Gastrocnemius medialis (tissue), 4 donors: ENCODE results near the gene CFH. TPM values are rescaled to one million over a fixed set of nuclear protein-coding genes. Genes with fewer than 3 reads are reported as not detected.

Experiments used
- ATAC-seq, 2 donors: fragments of 150-250 bp; one replicate each; pipeline ENCODE4 v1.9.1; 2016
- DNase-seq, 2 donors: peaks; one replicate each; pipeline ENCODE4 v3.0.0-alpha.2; 2019
- H3K27ac ChIP-seq, 4 donors: fragments of 200-600 bp; sonication (generic); 1 replicate in 1 of 4; 2 replicates in 3 of 4; pipeline ENCODE4 v1.5.1; 2016 to 2018; ENCODE audit warnings: mild to moderate bottlenecking in 2 of 4, moderate library complexity in 1 of 4
- H3K27me3 ChIP-seq, 3 donors: fragments of 200-600 bp; sonication (generic) in 2 of 3; 1 replicate in 1 of 3; 2 replicates in 2 of 3; pipeline versions ENCODE4 v1.5.1 to v1.6.0; 2016 to 2019; ENCODE audit warnings: mild to moderate bottlenecking in 1 of 3, moderate library complexity in 1 of 3
- H3K36me3 ChIP-seq, 2 donors: fragments of 200-600 bp; sonication (generic) in 1 of 2; one replicate each; pipeline ENCODE4 v1.5.1; 2017 to 2018
- H3K4me1 ChIP-seq, 2 donors: fragments of 200-600 bp; sonication (generic) in 1 of 2; one replicate each; pipeline ENCODE4 v1.5.1; 2016 to 2017; ENCODE audit warnings: mild to moderate bottlenecking in 2 of 2
- H3K4me3 ChIP-seq, 4 donors: fragments of 200-600 bp; sonication (generic) in 3 of 4; 1 replicate in 1 of 4; 2 replicates in 3 of 4; pipeline ENCODE4 v1.5.1; 2016 to 2019; ENCODE audit warnings: mild to moderate bottlenecking in 2 of 4
- H3K9me3 ChIP-seq, 3 donors: fragments of 200-600 bp; sonication (generic) in 2 of 3; 1 replicate in 1 of 3; 2 replicates in 2 of 3; pipeline ENCODE4 v1.5.1; 2016 to 2019
- CTCF ChIP-seq, 5 experiments: fragments of 450-650 bp in 3 of 5; fragments of 200-600 bp in 2 of 5; sonication (generic) in 2 of 5; IDR thresholded peaks in 4 of 5; conservative IDR thresholded peaks in 1 of 5; 1 replicate in 4 of 5; 2 replicates in 1 of 5; pipeline ENCODE4 v1.5.1; 2016 to 2019; ENCODE audit warnings: antibody characterized with exemption in 5 of 5, mild to moderate bottlenecking in 3 of 5, moderate library complexity in 3 of 5
- POLR2A ChIP-seq, 2 donors: fragments of 450-650 bp; IDR thresholded peaks; one replicate each; pipeline ENCODE4 v1.6.1; 2017; ENCODE audit warnings: antibody characterized with exemption in 2 of 2, mild to moderate bottlenecking in 2 of 2, moderate library complexity in 2 of 2
- in situ Hi-C, 4 donors: fragments of 200-750 bp; cut with MboI; loops; one replicate each; pipeline versions ENCODE4 v1.15.0 to v1.8.0; 2017; ENCODE audit warnings: low sequenced_read_pairs in 4 of 4
- intact Hi-C: fragments of 100-400 bp; cut with DNase I; formaldehyde crosslinking; loops from one replicate; pipeline ENCODE4 v1.15.1; 2023; ENCODE audit warnings: low total_unique reads
- total RNA-seq, 4 donors: library from RNA; depleted of rRNA; stranded (reverse); fragments of >200 nt; gene quantifications; one replicate each; pipeline versions ENCODE4 v1.1.0 to v1.2.3, GENCODE V29; 2016

The CFH gene
- total RNA-seq, 4 donors from 2014 or later, result 12.2 to 35.1 (median 24.3) TPM

GRCh38 chr1:196677781-196678509, 26.1 kb downstream of the CFH start:
- in situ Hi-C loops (no loop called here), intact Hi-C loops (no loop called here)
- Histone ChIP-seq H3K9me3 (no peaks in the 10 kb centered on the region), H3K4me3 (no peak overlapping the region), H3K27ac (no peak overlapping the region), H3K36me3 (no peaks in the 10 kb centered on the region), H3K4me1 (no peaks in the 10 kb centered on the region), H3K27me3 (no peaks in the 10 kb centered on the region)
- TF ChIP-seq CTCF (IDR thresholded peaks at IDR 0.05 in 4 of 5, conservative IDR thresholded peaks at IDR 0.05 in 1 of 5) (no peak), POLR2A (IDR thresholded peaks at IDR 0.05) (no peak)
- DNase-seq (no peak), ATAC-seq (no peak)

GRCh38 chr1:196678510-196678884, 26.7 kb downstream of the CFH start:
- Histone ChIP-seq H3K36me3 (no peaks in the 10 kb centered on the region), H3K4me1 (no peaks in the 10 kb centered on the region), H3K27me3 (no peaks in the 10 kb centered on the region), H3K9me3 (no peaks in the 10 kb centered on the region), H3K27ac (no peak overlapping the region), H3K4me3 (no peak overlapping the region)
- in situ Hi-C loops, result no loop called here
- intact Hi-C loops, result no loop called here
- TF ChIP-seq CTCF (IDR thresholded peaks at IDR 0.05 in 4 of 5, conservative IDR thresholded peaks at IDR 0.05 in 1 of 5) (no peak), POLR2A (IDR thresholded peaks at IDR 0.05) (no peak)
- DNase-seq, result no peak
- ATAC-seq, result no peak

GRCh38 chr1:196680107-196680506, 28.3 kb downstream of the CFH start:
- ATAC-seq (no peak), DNase-seq (no peak)
- in situ Hi-C loops, result no loop called here
- intact Hi-C loops, result no loop called here
- Histone ChIP-seq H3K4me1 (no peaks in the 10 kb centered on the region), H3K36me3 (no peaks in the 10 kb centered on the region), H3K9me3 (no peaks in the 10 kb centered on the region), H3K4me3 (no peak overlapping the region), H3K27ac (no peak overlapping the region), H3K27me3 (no peaks in the 10 kb centered on the region)
- TF ChIP-seq POLR2A (IDR thresholded peaks at IDR 0.05), result no peak
- no peak for TF ChIP-seq CTCF (IDR thresholded peaks at IDR 0.05 in 4 of 5, conservative IDR thresholded peaks at IDR 0.05 in 1 of 5)

- no peaks in the 10 kb centered on the region for H3K9me3 ChIP-seq
- ATAC-seq, result no peak
- no peak for DNase-seq
- no peak overlapping the region for H3K27ac ChIP-seq
- no peaks in the 10 kb centered on the region for H3K36me3 ChIP-seq
- H3K4me3 ChIP-seq, result no peak overlapping the region
- intact Hi-C loops, result no loop called here
- TF ChIP-seq POLR2A (IDR thresholded peaks at IDR 0.05), result no peak
- no peak for TF ChIP-seq CTCF (IDR thresholded peaks at IDR 0.05 in 4 of 5, conservative IDR thresholded peaks at IDR 0.05 in 1 of 5)
- no peaks in the 10 kb centered on the region for H3K4me1 ChIP-seq
- H3K27me3 ChIP-seq, result no peaks in the 10 kb centered on the region
- in situ Hi-C loops, result no loop called here
Measured at GRCh38 chr1:196684476-196684875, 32.6 kb downstream of the CFH start.

GRCh38 chr1:196685506-196685905, 33.7 kb downstream of the CFH start:
- Histone ChIP-seq H3K27me3 (no peaks in the 10 kb centered on the region), H3K4me3 (no peak overlapping the region), H3K4me1 (no peaks in the 10 kb centered on the region), H3K9me3 (no peaks in the 10 kb centered on the region), H3K36me3 (no peaks in the 10 kb centered on the region), H3K27ac (no peak overlapping the region)
- no peak for ATAC-seq
- intact Hi-C loops (no loop called here), in situ Hi-C loops (no loop called here)
- TF ChIP-seq CTCF (IDR thresholded peaks at IDR 0.05 in 4 of 5, conservative IDR thresholded peaks at IDR 0.05 in 1 of 5) (no peak), POLR2A (IDR thresholded peaks at IDR 0.05) (no peak)
- no peak for DNase-seq
